GM21723 (cell line): ENCODE measurements around the gene SND1.

Experiments used
- ATAC-seq: cut with Tn5 transposase; IDR thresholded peaks from one replicate; pipeline ENCODE4 v1.9.1; 2021; ENCODE audit warnings: mild to moderate bottlenecking, moderate library complexity; ENCODE audit not compliant: unreplicated experiment

SND1 gene

DNA sequence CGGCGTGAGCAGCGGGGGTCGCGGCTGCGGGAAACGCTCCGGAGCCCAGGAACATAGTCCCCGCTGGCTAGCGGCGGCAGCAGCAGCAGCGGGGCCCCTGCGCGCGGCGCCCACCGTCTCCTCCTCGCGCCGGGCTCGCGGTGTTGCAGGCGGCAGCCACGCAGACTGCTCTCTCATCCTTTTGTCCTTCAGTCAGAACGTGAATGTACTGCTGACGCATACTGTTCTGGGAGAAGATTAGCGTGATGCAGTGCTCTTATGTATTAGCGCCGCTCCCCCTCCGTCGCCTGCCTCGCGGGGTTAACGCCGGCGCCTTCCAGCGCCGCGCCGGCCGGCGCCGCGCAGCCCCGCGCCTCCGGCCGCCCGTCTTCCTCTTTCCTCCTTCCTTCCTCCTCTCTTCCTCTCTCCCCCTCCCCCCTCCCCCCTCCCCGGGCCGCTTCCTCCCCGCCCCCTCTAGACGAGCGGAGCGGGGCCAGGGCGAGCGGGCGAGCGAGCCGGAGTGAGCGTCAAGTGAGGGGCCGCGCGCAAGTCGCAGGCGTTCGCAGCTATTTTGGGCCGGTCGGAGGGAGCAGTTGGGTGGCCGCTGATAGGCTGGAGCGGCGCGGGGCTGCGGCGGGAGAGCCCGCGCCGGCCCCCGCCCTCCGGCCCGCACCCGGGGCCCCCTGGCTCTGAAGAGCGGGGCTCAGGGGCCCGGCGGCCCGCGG lies 380.1 kb downstream of the SND1 start:
- ATAC-seq = peak; percentile 50

DNA sequence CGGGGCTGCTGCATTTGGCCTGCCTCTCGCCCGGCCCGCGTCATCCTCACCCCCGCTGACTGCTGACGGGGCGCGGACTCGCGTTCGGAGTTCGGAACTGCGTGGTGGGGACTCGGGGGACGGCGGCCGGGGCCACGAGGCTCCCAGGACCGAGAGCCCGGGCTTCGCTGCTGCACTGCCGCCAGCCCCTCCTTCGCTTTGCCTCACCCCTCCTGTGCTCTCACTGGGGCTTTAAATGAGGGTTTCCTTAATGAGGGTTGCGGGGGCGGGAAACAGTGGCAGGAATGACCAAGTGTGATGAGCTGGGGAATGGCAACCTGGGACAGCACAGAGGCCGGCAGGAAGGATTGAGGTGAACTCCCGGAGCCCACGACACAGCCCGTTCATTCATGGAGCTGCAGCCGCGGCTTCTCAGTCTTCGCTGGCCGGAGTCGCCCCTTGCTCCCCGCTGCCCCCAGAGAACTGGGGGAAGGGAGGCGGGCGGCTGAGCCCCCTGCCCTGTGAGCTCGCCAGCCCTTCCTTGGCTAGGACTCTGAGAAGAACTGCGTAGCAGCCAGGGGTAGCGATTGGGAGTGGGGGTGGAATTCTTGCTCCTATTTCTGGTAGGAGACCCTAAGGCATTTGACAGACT lies 380.7 kb downstream of the SND1 start:
- ATAC-seq = no peak

DNA sequence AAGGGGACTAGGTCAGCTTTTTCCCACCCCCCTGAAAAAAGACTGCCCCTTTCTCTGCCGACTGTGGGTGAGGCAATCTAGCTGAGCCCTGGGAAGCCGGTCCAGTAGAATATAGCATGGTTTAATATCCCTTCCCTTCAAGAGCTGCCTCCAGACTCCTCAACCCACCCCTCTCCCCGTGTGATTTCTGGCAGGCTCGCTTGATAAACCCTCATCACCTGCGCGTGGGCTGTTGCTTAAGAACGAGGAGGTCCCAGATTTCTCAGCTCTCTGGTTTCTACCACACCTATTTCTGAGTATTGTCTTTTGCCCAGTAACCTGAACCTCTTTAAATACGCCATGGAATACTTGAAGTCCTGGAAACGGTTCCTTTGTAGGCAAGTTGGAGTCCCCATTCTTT lies 381.3 kb downstream of the SND1 start:
- ATAC-seq = no peak

DNA sequence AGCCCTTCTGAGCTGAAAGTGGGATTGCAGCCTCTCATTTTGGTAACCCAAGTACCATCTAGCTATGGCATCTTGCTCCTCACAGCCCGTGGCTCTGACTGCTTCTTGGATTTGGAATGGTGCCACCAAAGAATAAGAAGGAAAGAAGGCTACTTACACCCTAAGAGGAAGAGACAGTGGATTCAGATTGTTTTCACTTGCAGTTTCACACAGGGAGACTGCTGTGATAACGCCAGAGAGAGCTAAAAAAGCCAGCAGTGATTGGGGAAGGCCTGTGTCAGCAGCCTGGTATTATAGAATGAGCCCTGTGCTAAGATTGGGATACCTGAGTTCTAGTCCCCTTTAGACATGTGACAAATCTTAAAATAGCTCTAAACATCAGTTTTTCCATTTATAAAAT lies 382.8 kb downstream of the SND1 start:
- ATAC-seq = no peak

DNA sequence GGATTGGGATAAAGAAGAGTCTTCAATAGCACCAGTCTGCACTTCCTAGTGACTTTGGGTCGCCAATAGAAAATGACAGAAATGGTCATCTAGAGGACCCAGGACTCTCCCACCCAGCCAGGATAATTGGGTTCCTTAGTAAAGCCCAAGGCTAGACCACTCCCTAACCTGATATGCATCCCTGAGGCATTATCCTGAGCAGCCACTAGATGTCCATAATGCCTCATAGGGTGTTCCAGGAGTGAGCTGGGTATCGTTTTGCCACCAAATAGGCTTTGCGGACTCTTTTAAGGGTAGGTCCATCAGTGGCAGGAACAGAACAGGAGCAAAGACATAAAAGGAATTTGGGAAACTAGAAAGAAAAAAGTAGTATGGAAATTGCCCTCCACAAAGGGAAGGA lies 383.7 kb downstream of the SND1 start:
- no peak for ATAC-seq

DNA sequence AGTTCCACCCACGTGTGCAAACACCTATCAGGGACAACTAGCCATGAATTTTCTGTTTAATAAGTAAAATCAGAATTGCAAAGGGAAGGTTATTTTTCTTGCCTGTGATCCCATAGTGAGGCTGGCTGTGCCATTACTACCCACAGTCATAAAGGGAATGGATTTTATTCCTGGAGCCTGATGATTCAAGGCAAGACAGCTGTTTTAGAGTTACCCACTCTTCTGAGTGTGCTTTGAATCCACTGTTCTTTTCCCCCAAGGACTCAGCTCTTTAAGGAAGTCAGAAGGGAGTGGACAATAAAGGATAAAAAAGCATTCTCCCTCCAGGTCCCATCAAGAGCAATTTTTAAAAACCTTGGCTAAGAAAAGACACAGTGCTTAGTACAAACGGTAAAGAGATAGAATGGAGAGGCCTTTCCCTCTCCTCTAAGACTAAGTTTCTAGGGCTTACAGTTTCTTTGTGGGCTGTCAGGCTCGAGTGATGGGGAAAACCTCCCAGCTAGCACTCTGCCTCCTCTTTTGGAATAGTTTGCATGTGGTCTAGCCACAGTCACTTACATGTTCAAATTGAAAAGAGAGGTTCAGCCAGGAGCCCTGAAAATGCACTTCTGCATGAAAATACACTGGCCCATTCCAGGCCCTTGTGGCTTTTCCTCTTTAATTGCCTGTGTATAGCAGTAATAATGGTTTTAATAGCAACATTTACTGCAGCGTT lies 384.4 kb downstream of the SND1 start:
- peak; percentile 58 for ATAC-seq

DNA sequence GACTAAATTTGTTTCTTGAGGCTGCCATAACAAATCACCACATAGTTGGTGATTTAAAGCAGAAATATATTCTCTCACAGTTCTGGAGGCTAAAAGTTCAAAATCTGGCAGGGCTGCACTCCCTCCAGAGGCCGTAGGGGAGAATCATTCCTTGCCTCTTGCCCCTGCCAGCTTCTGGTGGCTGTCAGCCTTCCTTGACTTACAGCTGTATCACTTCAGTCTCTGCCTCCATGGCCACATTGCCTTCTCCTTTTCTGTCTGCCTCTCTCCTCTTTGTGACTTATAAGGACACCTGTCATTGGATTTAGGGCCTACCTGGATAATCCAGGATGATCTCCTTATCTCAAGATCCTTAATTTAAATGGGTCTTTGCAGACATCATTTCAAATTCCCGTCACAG lies 385.1 kb downstream of the SND1 start:
- ATAC-seq = peak; percentile 7

DNA sequence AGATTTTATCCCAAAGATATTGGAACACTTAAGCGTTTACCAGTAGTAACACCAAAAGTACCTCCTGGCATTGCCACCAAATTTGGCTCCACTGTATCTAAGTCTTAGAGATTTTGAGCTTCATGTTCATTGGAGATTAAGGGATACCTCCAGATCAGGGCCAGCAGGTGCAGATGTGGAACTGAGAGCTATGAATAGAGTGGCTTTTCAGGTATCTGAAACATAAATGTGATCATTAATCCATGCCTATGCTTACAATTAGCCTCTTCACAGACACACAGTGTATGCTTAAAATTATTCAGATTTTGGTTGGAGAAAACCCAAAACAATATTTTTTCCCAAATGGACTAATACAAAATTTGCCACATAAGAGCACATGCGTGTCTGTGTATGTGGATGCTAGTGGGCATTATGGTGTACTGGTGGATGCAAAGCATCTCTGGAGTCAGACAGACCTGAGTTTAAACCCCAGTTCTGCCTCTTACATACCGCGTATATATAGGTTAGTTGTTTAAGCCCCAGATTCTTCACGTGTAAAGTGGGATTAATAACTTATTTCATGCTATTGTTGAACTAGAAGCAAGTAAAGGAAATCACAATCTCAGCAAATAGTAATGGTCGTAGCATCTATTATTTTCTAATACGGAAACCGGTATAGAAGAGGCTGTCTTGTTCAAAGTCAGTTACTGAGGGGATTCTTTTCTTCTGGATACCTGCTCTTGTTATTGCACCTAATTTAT lies 386.1 kb downstream of the SND1 start:
- ATAC-seq = no peak

DNA sequence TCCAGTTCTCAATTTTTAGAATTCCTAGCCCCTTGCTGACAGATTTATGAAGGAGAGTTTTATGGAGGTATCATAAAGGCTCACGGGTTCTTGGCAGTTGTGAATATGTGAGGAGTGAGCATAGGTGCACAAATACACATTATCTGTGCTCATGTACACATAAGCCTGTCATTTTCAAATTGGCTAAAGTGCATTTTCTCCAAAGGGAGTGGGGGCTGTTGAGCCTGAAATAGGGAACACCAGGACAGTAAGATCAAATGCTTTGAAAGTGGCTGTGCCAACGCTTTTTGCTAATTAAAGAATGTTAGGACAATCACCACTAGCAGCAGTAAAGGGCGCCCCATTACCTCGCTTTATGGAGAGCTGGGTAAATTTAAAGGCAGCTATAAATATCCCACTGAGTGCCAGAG lies 387.6 kb downstream of the SND1 start:
- ATAC-seq = no peak

DNA sequence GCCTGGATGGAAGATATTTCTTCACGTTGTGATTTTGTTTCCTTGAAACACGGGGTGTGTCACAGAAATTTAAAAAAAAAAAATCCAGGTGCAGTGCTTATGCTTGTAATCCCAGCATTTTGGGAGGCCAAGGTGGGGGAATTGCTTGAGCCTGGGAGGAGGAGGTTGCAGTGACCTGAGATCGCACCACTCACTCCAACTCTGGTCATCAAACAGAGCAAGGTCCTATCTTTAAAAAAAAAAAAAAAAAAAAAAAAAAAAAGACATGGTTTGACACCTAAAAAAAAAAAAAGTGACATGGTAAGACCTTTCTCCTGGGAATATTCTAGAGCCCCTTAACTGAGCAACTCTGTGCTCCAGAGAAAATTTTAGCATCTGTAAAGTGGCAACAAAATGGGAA lies 388.2 kb downstream of the SND1 start:
- ATAC-seq = no peak

DNA sequence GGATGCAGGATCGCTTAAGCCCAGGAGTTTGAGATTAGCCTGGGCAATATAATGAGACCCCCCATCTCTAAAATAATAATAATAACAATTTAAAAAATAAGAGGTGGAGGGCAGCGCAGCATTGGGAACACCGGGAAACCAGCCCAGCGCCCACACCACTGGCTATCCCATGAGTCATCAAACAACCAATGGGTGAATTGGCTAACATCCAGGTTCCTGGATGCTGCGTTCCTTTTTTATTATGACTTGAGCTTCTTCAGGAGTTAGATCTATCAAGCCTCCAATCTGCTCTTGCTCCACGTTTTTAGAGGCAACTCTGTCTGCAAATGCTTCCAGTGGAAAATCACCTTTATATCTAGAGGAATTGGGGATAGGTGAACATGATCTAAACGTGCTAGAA lies 389.2 kb downstream of the SND1 start:
- no peak for ATAC-seq

DNA sequence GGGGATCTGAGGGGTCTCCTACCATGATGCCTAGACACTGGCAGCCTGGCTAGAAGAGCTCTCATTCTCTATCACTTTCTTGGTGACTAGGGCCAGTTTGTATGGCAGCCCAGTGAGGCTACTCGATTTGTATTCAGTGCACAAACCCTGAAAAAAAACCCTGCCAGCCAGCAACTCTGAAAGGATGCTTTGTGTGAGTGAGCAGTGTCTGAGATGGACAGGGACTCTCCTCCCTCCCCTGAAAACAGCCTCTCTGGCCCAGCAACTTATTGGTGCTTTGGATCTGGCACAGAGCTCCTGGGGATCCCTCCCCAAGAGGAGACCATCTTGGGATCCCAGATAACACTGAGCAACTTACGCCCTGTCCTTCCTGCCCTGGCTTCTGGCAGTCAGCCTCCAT lies 390.0 kb downstream of the SND1 start:
- no peak for ATAC-seq

DNA sequence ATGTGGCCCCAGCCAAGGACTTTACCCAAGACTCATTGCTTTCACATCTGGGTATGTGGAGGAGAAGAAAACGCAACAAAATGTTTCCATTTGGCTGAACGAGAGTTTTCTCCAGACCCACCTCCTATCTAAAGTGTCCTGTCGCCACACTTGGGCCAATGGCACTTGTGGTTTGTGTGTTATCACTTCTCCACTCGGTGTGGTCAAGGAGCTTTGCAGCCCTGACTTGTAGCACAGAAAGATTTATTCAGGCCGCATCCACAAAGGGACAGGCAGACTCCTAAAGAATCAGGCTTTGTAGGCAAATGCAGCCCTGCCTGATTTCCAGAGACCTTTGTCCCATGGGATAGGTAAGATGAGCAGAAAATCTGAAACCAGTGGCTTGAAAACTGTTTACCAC lies 392.1 kb downstream of the SND1 start:
- ATAC-seq = no peak

DNA sequence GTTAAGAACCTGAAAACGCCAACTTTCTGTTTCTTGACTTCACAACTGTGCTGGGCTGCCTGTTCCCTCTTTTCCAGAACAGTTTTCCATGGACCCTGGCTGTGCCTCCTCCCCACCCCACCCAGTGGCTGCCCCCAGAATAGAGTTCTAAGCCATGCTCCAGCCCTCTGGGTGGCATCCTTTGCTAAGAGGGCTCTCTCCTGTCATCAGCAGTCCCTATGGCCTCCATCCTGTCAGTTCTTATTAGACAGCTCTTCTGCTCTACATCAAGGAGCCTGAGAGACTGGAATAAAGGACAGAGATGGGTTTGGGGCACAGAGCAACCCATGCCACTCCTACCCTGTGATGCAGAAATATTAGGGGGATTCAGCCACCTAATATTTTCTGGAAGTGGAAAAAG lies 393.2 kb downstream of the SND1 start:
- ATAC-seq = no peak

DNA sequence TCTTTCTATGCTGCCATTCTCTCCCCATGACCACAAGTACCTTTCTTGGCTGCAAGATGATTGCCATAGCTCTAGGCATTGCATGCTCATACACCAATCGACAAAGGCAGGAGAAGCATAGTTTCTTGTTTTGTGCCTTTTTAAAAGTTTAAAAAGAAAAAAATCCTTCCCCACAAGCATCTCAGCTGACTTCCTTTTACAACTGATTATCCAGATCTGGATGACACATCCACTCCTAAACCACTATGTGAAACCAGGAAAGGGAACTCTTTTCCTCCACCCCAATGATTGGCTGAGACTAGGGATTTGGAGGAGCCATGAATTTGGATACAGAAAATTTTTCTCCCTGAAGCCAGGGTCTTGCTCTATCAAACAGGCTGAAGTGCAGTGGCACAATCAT lies 393.8 kb downstream of the SND1 start:
- no peak for ATAC-seq

DNA sequence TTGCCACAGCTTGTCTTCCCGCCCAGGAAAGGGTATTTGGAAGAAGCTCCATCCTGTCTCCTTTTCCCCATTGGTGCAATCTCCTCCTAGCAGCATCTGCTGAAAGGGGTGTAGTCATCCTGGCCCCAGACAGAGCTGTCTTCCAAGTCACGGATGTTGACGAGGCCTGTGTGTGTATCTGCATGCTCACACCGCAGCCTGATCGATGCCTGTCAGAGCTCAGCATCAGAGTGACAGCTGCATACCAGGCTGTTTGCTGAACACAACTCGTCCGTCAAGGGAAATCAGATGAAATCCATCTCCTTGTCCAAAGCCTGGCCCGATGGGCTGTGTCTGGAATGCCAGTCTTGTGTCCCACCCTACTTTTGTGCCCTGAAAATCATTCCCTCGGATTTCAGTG lies 400.4 kb downstream of the SND1 start:
- no peak for ATAC-seq

DNA sequence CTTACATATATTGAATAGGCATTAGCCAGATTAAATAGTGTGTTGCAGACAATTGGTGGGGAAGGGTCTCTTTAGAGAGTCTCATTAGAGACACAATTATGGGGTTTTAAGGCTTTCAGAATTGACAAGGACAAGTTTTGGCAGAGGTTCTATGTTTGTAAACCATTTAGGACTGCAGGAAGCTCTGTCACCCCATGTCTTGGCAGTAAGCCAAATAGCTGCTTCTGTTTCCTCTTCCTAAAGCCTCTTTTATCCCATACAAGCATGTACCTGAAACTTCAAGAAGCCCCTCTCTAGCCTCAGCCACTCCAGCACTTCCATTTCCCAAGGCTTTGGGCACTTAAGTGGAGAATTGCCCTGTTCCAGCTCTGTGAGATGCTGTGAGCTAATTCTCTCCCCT lies 401.0 kb downstream of the SND1 start:
- no peak for ATAC-seq

DNA sequence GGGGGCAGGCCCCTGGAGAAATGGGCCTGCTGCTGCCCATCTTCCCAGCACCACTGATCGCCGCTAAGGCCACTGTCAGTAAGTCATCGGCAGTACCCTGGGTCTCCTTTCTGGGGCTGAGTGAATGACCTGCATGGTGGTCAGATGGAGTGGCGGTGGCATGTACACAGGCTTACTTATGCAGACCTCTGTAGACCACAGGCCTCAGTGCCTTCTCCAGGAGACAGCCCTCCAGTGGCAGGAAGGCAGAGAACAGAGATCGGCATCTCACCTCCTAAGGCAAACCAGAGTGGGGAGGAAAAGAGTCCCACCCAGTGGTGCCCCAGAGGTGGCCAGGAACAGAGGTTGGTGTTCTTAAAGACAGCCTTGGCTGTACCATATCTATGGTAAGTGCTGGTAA lies 402.0 kb downstream of the SND1 start:
- ATAC-seq = no peak

DNA sequence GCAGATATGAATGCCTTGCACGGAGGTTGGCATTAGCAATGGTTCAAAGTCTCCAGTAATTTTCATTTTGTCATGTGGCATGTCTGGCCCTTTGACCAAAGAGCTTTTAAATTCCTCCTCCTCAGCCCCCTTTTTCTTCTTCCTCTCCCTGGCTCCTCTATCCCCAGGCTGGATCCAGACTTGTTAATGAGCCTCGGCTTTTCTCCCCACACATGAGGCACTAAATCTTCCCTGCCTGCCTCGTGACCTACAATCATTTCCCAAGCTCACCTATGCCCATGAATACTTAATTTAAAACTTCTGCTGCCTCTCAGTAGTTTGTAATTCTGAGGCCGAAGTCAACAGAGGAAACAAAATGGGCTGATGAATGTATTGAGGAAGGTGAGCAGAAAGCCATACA lies 402.5 kb downstream of the SND1 start:
- no peak for ATAC-seq

DNA sequence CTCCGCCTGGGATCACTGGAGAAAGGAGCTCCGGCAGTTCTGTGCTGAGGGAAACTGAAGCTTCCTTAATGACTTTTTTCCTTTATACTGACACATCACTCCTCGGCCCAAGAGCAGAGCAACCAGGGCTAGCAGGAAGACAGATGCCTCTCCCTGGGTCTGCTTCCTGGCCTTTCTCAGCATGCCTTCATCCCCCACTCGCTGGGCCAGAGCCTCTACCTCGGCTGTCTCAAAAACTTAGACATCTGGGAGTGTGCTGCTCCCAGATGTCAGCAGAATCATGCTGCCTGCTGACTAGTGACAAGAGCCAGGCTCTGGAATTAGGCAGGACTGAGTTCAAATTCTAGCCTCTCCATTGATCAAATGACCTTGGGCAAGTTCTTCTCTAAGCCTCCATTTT lies 403.6 kb downstream of the SND1 start:
- ATAC-seq = no peak

DNA sequence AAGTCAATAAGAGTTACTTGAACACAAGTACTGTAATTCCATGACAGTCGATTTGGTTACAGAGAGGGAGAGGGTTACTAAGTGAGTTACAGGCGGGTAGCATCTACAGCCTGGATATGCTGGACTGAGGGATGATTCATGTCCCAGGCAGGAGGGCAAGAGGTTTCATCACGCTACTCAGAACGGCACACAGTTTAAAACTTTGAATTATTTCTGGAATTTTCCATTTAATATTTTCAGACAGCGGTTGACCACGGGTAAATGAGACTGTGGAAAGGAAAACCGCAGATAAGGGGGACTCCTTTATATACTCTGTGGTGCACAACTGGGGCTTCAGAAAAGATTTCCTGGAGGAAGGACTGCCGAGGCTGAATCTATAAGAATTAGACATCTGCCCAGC lies 404.9 kb downstream of the SND1 start:
- no peak for ATAC-seq

DNA sequence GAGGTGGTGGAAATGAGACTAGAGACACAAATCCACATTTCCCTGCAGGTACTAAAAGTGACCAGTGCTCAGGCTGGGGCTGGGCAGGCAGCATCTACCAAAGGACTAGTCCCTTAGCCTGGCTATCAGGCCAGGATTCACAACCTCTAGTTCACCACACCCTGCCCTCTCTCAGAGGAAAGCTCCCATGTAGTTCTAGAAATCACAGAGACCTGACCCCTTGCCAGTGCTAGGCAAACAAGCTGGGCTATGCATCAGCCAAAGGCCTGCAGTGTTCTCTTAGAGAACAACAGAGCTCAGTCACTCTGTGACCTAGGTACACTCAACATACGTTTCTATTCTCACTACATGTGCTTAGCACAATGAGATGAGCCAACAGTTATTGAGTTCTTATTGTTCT lies 405.9 kb downstream of the SND1 start:
- no peak for ATAC-seq
